HCT116 (cell line): ENCODE measurements around the gene FBXL13. TPM values are rescaled to one million over a fixed set of nuclear protein-coding genes. Genes with fewer than 3 reads are reported as not detected.
A peak's percentile ranks its signal among the peaks of the same experiment; 100 is the strongest.

Experiments used
- ATAC-seq: fragments of 200-7000 bp; cut with Tn5 transposase; 2 replicates; pipeline ENCODE4 v1.9.1; 2020; ENCODE audit warnings: mild to moderate bottlenecking, moderate library complexity
- BruUV-seq: library from RNA; stranded (reverse); fragments of 400-500 nt; replicated peaks from 2 replicates; lab custom pipeline; 2021; lab: Mats Ljungman, UMichigan
- CTCF ChIA-PET: fragments of 300-600 bp; sonication (Branson Sonifier 250); formaldehyde crosslinking; loops from one replicate; lab custom pipeline; 2021; ENCODE audit warnings: antibody characterized with exemption; lab: Charles Lee
- POLR2A ChIA-PET: fragments of 300-600, 350-600 bp; sonication (Branson Sonifier 250); formaldehyde crosslinking; loops from one replicate; lab custom pipeline; 2021; ENCODE audit warnings: antibody characterized with exemption; lab: Charles Lee
- RAD21 ChIA-PET, 2 experiments: fragments of 300-600 bp; sonication (Branson Sonifier 250); formaldehyde crosslinking; loops; one replicate each; lab custom pipeline; 2023; ENCODE audit warnings: low total read pairs in 2 of 2; ENCODE audit not compliant: uncharacterized antibody in 2 of 2, unreplicated experiment in 2 of 2, low non-redundant PET in 1 of 2; lab: Charles Lee
- DNase-seq: peaks from one replicate; pipeline ENCODE4 v3.0.0-alpha.2; 2010; ENCODE audit warnings: low read depth, low spot score
- H2AFZ ChIP-seq: fragments of 200-600 bp; shearing (Covaris generic), sonication (generic); 2 replicates; pipeline ENCODE4 v1.6.1; 2017; ENCODE audit warnings: low read depth, mixed run types, mixed read lengths, antibody characterized with exemption, low read length; ENCODE audit not compliant: poor library complexity, severe bottlenecking
- H3K27ac ChIP-seq: 2 replicates; pipeline ENCODE4 v1.5.1; 2012; ENCODE audit warnings: low read depth, low read length
- H3K27me3 ChIP-seq: fragments of 200-600 bp; sonication (generic); 2 replicates; pipeline ENCODE4 v1.6.1; 2016; ENCODE audit warnings: mixed run types, low read length, mixed read lengths; ENCODE audit not compliant: insufficient read depth
- H3K36me3 ChIP-seq, 2 experiments: fragments of 200-500 bp in 1 of 2; fragments of 200-600 bp in 1 of 2; sonication (Bioruptor generic) in 1 of 2; sonication (generic) in 1 of 2; 2 replicates each; pipeline versions ENCODE4 v1.5.1 to v1.6.1; 2014 to 2016; ENCODE audit warnings: low read length in 2 of 2, inconsistent platforms in 1 of 2, mixed read lengths in 1 of 2, mixed run types in 1 of 2; ENCODE audit not compliant: insufficient read depth in 2 of 2, control insufficient read depth in 1 of 2
- H3K4me1 ChIP-seq, 2 experiments: fragments of 200-600 bp in 1 of 2; sonication (generic) in 1 of 2; 2 replicates each; pipeline versions ENCODE4 v1.5.1 to v1.6.1; 2012 to 2017; ENCODE audit warnings: low read length in 2 of 2, inconsistent platforms in 1 of 2, mild to moderate bottlenecking in 1 of 2, mixed read lengths in 1 of 2, mixed run types in 1 of 2, moderate library complexity in 1 of 2; ENCODE audit not compliant: insufficient read depth in 2 of 2, control insufficient read depth in 1 of 2
- H3K4me2 ChIP-seq: fragments of 200-600 bp; sonication (generic); 2 replicates; pipeline ENCODE4 v1.6.1; 2017; ENCODE audit warnings: mixed run types, low read length, mixed read lengths
- H3K4me3 ChIP-seq, 2 experiments: fragments of 200-600 bp in 1 of 2; sonication (generic) in 1 of 2; replicated peaks in 1 of 2; 2 replicates each; pipeline ENCODE4 v1.5.1; 2011 to 2016; ENCODE audit warnings: low read length in 2 of 2, control low read depth in 1 of 2, low read depth in 1 of 2, mild to moderate bottlenecking in 1 of 2, mixed read lengths in 1 of 2, mixed run types in 1 of 2
- H3K79me2 ChIP-seq: fragments of 200-600 bp; sonication (generic); 2 replicates; pipeline ENCODE4 v1.6.1; 2017; ENCODE audit warnings: mild to moderate bottlenecking, mixed run types, low read length, moderate library complexity, mixed read lengths; ENCODE audit not compliant: insufficient read depth
- H3K9ac ChIP-seq: fragments of 200-600 bp; sonication (generic); 2 replicates; pipeline ENCODE4 v1.6.1; 2016; ENCODE audit warnings: low read length, mixed read lengths
- H3K9me2 ChIP-seq: fragments of 200-600 bp; sonication (generic), shearing (Covaris generic); 2 replicates; pipeline ENCODE4 v1.6.1; 2017; ENCODE audit warnings: mixed run types, mild to moderate bottlenecking, moderate library complexity; ENCODE audit not compliant: insufficient read depth
- H3K9me3 ChIP-seq, 2 experiments: fragments of 200-500 bp in 1 of 2; fragments of 200-600 bp in 1 of 2; sonication (Bioruptor generic) in 1 of 2; sonication (generic) in 1 of 2; 2 replicates each; pipeline ENCODE4 v1.6.1; 2014 to 2017; ENCODE audit warnings: low read length in 2 of 2, mixed read lengths in 2 of 2, inconsistent platforms in 1 of 2, low read depth in 1 of 2, mild to moderate bottlenecking in 1 of 2, mixed run types in 1 of 2, moderate library complexity in 1 of 2; ENCODE audit not compliant: control insufficient read depth in 1 of 2, insufficient read depth in 1 of 2
- H4K20me1 ChIP-seq: fragments of 200-600 bp; sonication (generic), shearing (Covaris generic); 2 replicates; pipeline ENCODE4 v1.6.1; 2017; ENCODE audit warnings: mixed run types, mild to moderate bottlenecking, moderate library complexity; ENCODE audit not compliant: insufficient read depth
- CBX3 ChIP-seq: IDR thresholded peaks from 2 replicates; pipeline ENCODE4 v1.6.1; 2012; ENCODE audit warnings: low read depth
- CEBPB ChIP-seq: IDR thresholded peaks from 2 replicates; pipeline ENCODE4 v1.6.1; 2012; ENCODE audit warnings: low read depth
- FOSL1 ChIP-seq: IDR thresholded peaks from 2 replicates; pipeline ENCODE4 v1.6.1; 2012; ENCODE audit warnings: low read depth
- JUND ChIP-seq: IDR thresholded peaks from 2 replicates; pipeline ENCODE4 v1.6.1; 2012
- POLR2A ChIP-seq: IDR thresholded peaks from 2 replicates; pipeline ENCODE4 v1.7.0; 2011; ENCODE audit warnings: borderline replicate concordance; ENCODE audit not compliant: insufficient read depth, insufficient read length; ENCODE audit errors: extremely low read depth
- POLR2AphosphoS5 ChIP-seq: IDR thresholded peaks from 2 replicates; pipeline ENCODE4 v1.6.1; 2011; ENCODE audit warnings: mild to moderate bottlenecking, low read depth, low read length, moderate library complexity
- RAD21 ChIP-seq: IDR thresholded peaks from 2 replicates; pipeline ENCODE4 v1.6.1; 2012; ENCODE audit warnings: low read depth, mild to moderate bottlenecking
- REST ChIP-seq: IDR thresholded peaks from 2 replicates; pipeline ENCODE4 v1.6.1; 2012; ENCODE audit warnings: low read depth
- SP1 ChIP-seq: IDR thresholded peaks from 2 replicates; pipeline ENCODE4 v1.6.1; 2012; ENCODE audit warnings: low read depth
- SRF ChIP-seq: IDR thresholded peaks from 2 replicates; pipeline ENCODE4 v1.6.1; 2012; ENCODE audit warnings: low read depth
- YY1 ChIP-seq: IDR thresholded peaks from 2 replicates; pipeline ENCODE4 v1.6.1; 2011; ENCODE audit warnings: low read length, low read depth, moderate library complexity, mild to moderate bottlenecking; ENCODE audit not compliant: insufficient replicate concordance; ENCODE audit errors: extremely low read depth
- ZBTB33 ChIP-seq: IDR thresholded peaks from 2 replicates; pipeline ENCODE4 v1.6.1; 2011; ENCODE audit warnings: mild to moderate bottlenecking, low read length, moderate library complexity; ENCODE audit not compliant: insufficient replicate concordance; ENCODE audit errors: extremely low read depth
- ZFX ChIP-seq: fragments of 450-650 bp; IDR thresholded peaks from 2 replicates; pipeline ENCODE4 v1.6.1; 2017
- intact Hi-C: fragments of 100-400 bp; cut with micrococcal nuclease; formaldehyde crosslinking; loops from 2 replicates; pipeline ENCODE4 v1.10.0; 2022
- total RNA-seq: library from RNA; stranded (reverse); gene quantifications from one replicate; pipeline ENCODE4 v1.2.1, GENCODE V29; 2021; ENCODE audit not compliant: unreplicated experiment

Gene FBXL13
- total RNA-seq, 1 experiment from 2014 or later = 1.0 TPM

- peak overlapping the region; percentile 71 for H3K4me2 ChIP-seq
- no peak for TF ChIP-seq ZFX
- no peak for TF ChIP-seq YY1
- no peak for TF ChIP-seq REST
- no peak for TF ChIP-seq POLR2A
- TF ChIP-seq CBX3 = no peak
- no peak for TF ChIP-seq ZBTB33
- TF ChIP-seq FOSL1 = no peak
- no peak for TF ChIP-seq SP1
- no peak for TF ChIP-seq CEBPB
- TF ChIP-seq SRF = no peak
- no peak for TF ChIP-seq JUND
- TF ChIP-seq POLR2AphosphoS5 = no peak
- TF ChIP-seq RAD21 = no peak
- TF ChIP-seq, all 23 proteins: peak for 0
- H3K9me2 ChIP-seq = no peaks in the 10 kb centered on the region
- peak overlapping the region; percentile 94 for H3K27ac ChIP-seq
- H3K4me3 ChIP-seq = peak overlapping the region in 1 of 2 experiments; percentile 30; a peak in 2 of 4 replicates
- H3K9me3 ChIP-seq = no peaks in the 10 kb centered on the region
- RAD21 ChIA-PET = interaction anchor here in 1 of 2 experiments (1.6 kb wide), 1 partner anchor 69 kb away, joined by 13 read pairs; no protein-coding TSS in a partner anchor
- DNase-seq (no peak), ATAC-seq (peak; percentile 42)
- POLR2A ChIA-PET = interaction anchor here (1.4 to 2.0 kb wide), 2 partner anchors 17 to 117 kb away, joined by 3 to 7 read pairs; no protein-coding TSS in a partner anchor
- CTCF ChIA-PET = interaction anchor here (1.8 kb wide), 1 partner anchor 70 kb away, joined by 10 read pairs; no protein-coding TSS in a partner anchor
- H3K36me3 ChIP-seq = no peaks in the 10 kb centered on the region
- H3K79me2 ChIP-seq = no peaks in the 10 kb centered on the region
- intact Hi-C loops = no loop called here
- no peaks in the 10 kb centered on the region for H4K20me1 ChIP-seq
- H3K9ac ChIP-seq = peak overlapping the region; percentile 13
- BruUV-seq = no TSS peak
- no peaks in the 10 kb centered on the region for H3K27me3 ChIP-seq
- H2AFZ ChIP-seq = no peak overlapping the region
- peaks cover 40 to 42% of the 10 kb centered on the region in 2 experiments for H3K4me1 ChIP-seq
Observed at GRCh38 chr7:102992509-102992937, 82.1 kb downstream of the FBXL13 start.
